Measurements from ENCODE around the gene JMJD4. TPM values are rescaled to one million over a fixed set of nuclear protein-coding genes. Genes with fewer than 3 reads are reported as not detected.

The JMJD4 gene
- total RNA-seq, 1 donor from 2014 or later, result 25.2 TPM

GRCh38 chr1:227740401-227740960 lies 5.4 kb upstream of the JMJD4 start:
- Histone ChIP-seq H3K27me3 (ENCODE audit: control insufficient read depth, insufficient read depth, low read length) (no peaks in the 10 kb centered on the region), H3K36me3 (ENCODE audit: control insufficient read depth, insufficient read depth, low read length) (no peaks in the 10 kb centered on the region), H3K4me3 (ENCODE audit: low read depth, low read length) (no peak overlapping the region)
- TF ChIP-seq, protein P1, sequence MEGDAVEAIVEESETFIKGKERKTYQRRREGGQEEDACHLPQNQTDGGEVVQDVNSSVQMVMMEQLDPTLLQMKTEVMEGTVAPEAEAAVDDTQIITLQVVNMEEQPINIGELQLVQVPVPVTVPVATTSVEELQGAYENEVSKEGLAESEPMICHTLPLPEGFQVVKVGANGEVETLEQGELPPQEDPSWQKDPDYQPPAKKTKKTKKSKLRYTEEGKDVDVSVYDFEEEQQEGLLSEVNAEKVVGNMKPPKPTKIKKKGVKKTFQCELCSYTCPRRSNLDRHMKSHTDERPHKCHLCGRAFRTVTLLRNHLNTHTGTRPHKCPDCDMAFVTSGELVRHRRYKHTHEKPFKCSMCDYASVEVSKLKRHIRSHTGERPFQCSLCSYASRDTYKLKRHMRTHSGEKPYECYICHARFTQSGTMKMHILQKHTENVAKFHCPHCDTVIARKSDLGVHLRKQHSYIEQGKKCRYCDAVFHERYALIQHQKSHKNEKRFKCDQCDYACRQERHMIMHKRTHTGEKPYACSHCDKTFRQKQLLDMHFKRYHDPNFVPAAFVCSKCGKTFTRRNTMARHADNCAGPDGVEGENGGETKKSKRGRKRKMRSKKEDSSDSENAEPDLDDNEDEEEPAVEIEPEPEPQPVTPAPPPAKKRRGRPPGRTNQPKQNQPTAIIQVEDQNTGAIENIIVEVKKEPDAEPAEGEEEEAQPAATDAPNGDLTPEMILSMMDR (IDR thresholded peaks at IDR 0.05; ENCODE audit: insufficient read depth, low read length, poor library complexity, severe bottlenecking), result no peak
- no peak for DNase-seq (ENCODE audit: low read depth)

DNA sequence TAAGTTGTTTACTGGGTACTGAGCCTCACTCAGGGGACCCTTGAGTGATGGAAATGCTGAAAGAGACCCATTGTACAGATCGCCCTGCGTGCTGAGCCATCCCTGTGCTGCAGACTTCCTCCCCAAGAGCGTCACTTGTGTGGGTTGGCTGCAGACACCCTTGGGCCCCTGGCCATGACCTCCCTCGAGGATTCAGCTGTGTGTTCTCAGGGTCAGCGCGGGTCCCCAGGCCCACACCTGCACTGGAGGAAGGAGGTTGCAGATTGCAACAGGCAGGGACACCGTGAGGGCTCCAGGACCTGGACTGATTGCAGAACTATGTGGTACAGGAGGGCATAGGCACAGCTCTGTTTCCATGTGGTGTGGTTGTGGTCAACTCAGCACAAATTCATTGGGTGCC lies 4.5 kb upstream of the JMJD4 start:
- H3K4me3 ChIP-seq (ENCODE audit: low read depth, low read length), result no peak overlapping the region
- H3K27me3 ChIP-seq (ENCODE audit: control insufficient read depth, insufficient read depth, low read length), result no peaks in the 10 kb centered on the region
- TF ChIP-seq, protein P1 (IDR thresholded peaks at IDR 0.05; ENCODE audit: insufficient read depth, low read length, poor library complexity, severe bottlenecking), result no peak
- no peak for DNase-seq (ENCODE audit: low read depth)
- H3K36me3 ChIP-seq (ENCODE audit: control insufficient read depth, insufficient read depth, low read length), result no peaks in the 10 kb centered on the region

GRCh38 chr1:227738820-227739219 lies 3.7 kb upstream of the JMJD4 start:
- TF ChIP-seq, protein P1 (IDR thresholded peaks at IDR 0.05; ENCODE audit: insufficient read depth, low read length, poor library complexity, severe bottlenecking), result no peak
- H3K4me3 ChIP-seq (ENCODE audit: low read depth, low read length), result no peak overlapping the region
- H3K36me3 ChIP-seq (ENCODE audit: control insufficient read depth, insufficient read depth, low read length), result no peaks in the 10 kb centered on the region
- H3K27me3 ChIP-seq (ENCODE audit: control insufficient read depth, insufficient read depth, low read length), result no peaks in the 10 kb centered on the region
- DNase-seq (ENCODE audit: low read depth), result no peak

GRCh38 chr1:227736814-227737432 lies 1.8 kb upstream of the JMJD4 start:
- TF ChIP-seq, protein P1 (IDR thresholded peaks at IDR 0.05; ENCODE audit: insufficient read depth, low read length, poor library complexity, severe bottlenecking), result no peak
- H3K27me3 ChIP-seq (ENCODE audit: control insufficient read depth, insufficient read depth, low read length), result no peaks in the 10 kb centered on the region
- no peak overlapping the region for H3K4me3 ChIP-seq (ENCODE audit: low read depth, low read length)
- no peak for DNase-seq (ENCODE audit: low read depth)
- no peaks in the 10 kb centered on the region for H3K36me3 ChIP-seq (ENCODE audit: control insufficient read depth, insufficient read depth, low read length)

GRCh38 chr1:227735539-227736285 lies 610 bp upstream of the JMJD4 start:
- TF ChIP-seq, protein P1 (IDR thresholded peaks at IDR 0.05; ENCODE audit: insufficient read depth, low read length, poor library complexity, severe bottlenecking), result no peak
- H3K27me3 ChIP-seq (ENCODE audit: control insufficient read depth, insufficient read depth, low read length), result no peaks in the 10 kb centered on the region
- H3K4me3 ChIP-seq (ENCODE audit: low read depth, low read length), result peak overlapping the region; percentile 82
- no peaks in the 10 kb centered on the region for H3K36me3 ChIP-seq (ENCODE audit: control insufficient read depth, insufficient read depth, low read length)
- DNase-seq (ENCODE audit: low read depth), result no peak
